H9 (cell line): ENCODE data around the gene NEMP2. TPM values are rescaled to one million over a fixed set of nuclear protein-coding genes. Genes with fewer than 3 reads are reported as not detected.

ENCODE experiments used
- DNase-seq: peaks from one replicate; pipeline ENCODE4 v3.0.0-alpha.2; 2017
- H2AFZ ChIP-seq: one replicate; pipeline ENCODE4 v1.6.1; 2013; ENCODE audit warnings: mild to moderate bottlenecking, low read length, control low read depth, moderate library complexity
- H2AK5ac ChIP-seq: 2 replicates; pipeline ENCODE4 v1.6.1; 2013; ENCODE audit warnings: low read length, control low read depth, mixed read lengths; ENCODE audit not compliant: insufficient read length
- H2BK120ac ChIP-seq: one replicate; pipeline ENCODE4 v1.6.1; 2013; ENCODE audit warnings: low read depth, mild to moderate bottlenecking, low read length, control low read depth, inconsistent platforms; ENCODE audit not compliant: poor library complexity, severe bottlenecking
- H2BK12ac ChIP-seq: 2 replicates; pipeline ENCODE4 v1.6.1; 2013; ENCODE audit warnings: low read length, control low read depth, mixed read lengths, low read depth; ENCODE audit not compliant: insufficient read length
- H2BK15ac ChIP-seq: 2 replicates; pipeline ENCODE4 v1.6.1; 2013; ENCODE audit warnings: low read depth, low read length, control low read depth
- H2BK20ac ChIP-seq: one replicate; pipeline ENCODE4 v1.6.1; 2013; ENCODE audit warnings: low read depth, mild to moderate bottlenecking, low read length, control low read depth, inconsistent platforms; ENCODE audit not compliant: poor library complexity, severe bottlenecking
- H2BK5ac ChIP-seq: 2 replicates; pipeline ENCODE4 v1.6.1; 2013; ENCODE audit warnings: low read length, control low read depth, mixed read lengths; ENCODE audit not compliant: insufficient read length
- H3K14ac ChIP-seq: 2 replicates; pipeline ENCODE4 v1.6.1; 2013; ENCODE audit warnings: low read length, control low read depth; ENCODE audit not compliant: insufficient read depth
- H3K18ac ChIP-seq: 2 replicates; pipeline ENCODE4 v1.6.1; 2013; ENCODE audit warnings: low read depth, mild to moderate bottlenecking, mixed read lengths, low read length, control low read depth; ENCODE audit not compliant: insufficient read length
- H3K23ac ChIP-seq: 2 replicates; pipeline ENCODE4 v1.6.1; 2013; ENCODE audit warnings: low read length, control low read depth, mixed read lengths, low read depth; ENCODE audit not compliant: insufficient read length
- H3K23me2 ChIP-seq: 2 replicates; pipeline ENCODE4 v1.6.1; 2013; ENCODE audit warnings: low read depth, mild to moderate bottlenecking, mixed read lengths, low read length, control low read depth; ENCODE audit not compliant: insufficient read length, poor library complexity, severe bottlenecking
- H3K27ac ChIP-seq: 2 replicates; pipeline ENCODE4 v1.5.1; 2013; ENCODE audit warnings: low read length, control low read depth, mixed read lengths, low read depth; ENCODE audit not compliant: insufficient read length
- H3K27me3 ChIP-seq: 2 replicates; pipeline ENCODE4 v1.6.1; 2013; ENCODE audit warnings: low read length, control low read depth, inconsistent platforms; ENCODE audit not compliant: insufficient read depth
- H3K4ac ChIP-seq: 2 replicates; pipeline ENCODE4 v1.6.1; 2013; ENCODE audit warnings: low read depth, mild to moderate bottlenecking, control low read depth, inconsistent platforms, low read length, moderate library complexity
- H3K4me1 ChIP-seq: 2 replicates; pipeline ENCODE4 v1.6.1; 2013; ENCODE audit warnings: low read length, control low read depth, inconsistent platforms; ENCODE audit not compliant: insufficient read depth
- H3K4me2 ChIP-seq: 2 replicates; pipeline ENCODE4 v1.6.1; 2013; ENCODE audit warnings: low read length, control low read depth, mixed read lengths; ENCODE audit not compliant: insufficient read length, insufficient read depth
- H3K56ac ChIP-seq: 2 replicates; pipeline ENCODE4 v1.6.1; 2013; ENCODE audit warnings: low read depth, mild to moderate bottlenecking, mixed read lengths, low read length, control low read depth; ENCODE audit not compliant: insufficient read length
- H3K79me1 ChIP-seq: 2 replicates; pipeline ENCODE4 v1.6.1; 2013; ENCODE audit warnings: low read depth, mild to moderate bottlenecking, moderate library complexity, low read length, control low read depth, inconsistent platforms; ENCODE audit not compliant: insufficient read depth, poor library complexity, severe bottlenecking
- H3K79me2 ChIP-seq: 2 replicates; pipeline ENCODE4 v1.6.1; 2013; ENCODE audit warnings: low read length, control low read depth, inconsistent platforms; ENCODE audit not compliant: insufficient read depth
- H3K9ac ChIP-seq: 2 replicates; pipeline ENCODE4 v1.6.1; 2013; ENCODE audit warnings: low read length, control low read depth, mixed read lengths; ENCODE audit not compliant: insufficient read length; ENCODE audit errors: extremely low read depth
- H3K9me3 ChIP-seq: one replicate; pipeline ENCODE4 v1.6.1; 2013; ENCODE audit warnings: low read depth, low read length, inconsistent platforms; ENCODE audit not compliant: control insufficient read depth
- H3T11ph ChIP-seq: one replicate; pipeline ENCODE4 v1.6.1; 2013; ENCODE audit warnings: mild to moderate bottlenecking, low read length, control low read depth, inconsistent platforms
- H4K20me1 ChIP-seq: one replicate; pipeline ENCODE4 v1.6.1; 2013; ENCODE audit not compliant: control insufficient read depth, insufficient read length, insufficient read depth
- H4K5ac ChIP-seq: 2 replicates; pipeline ENCODE4 v1.6.1; 2013; ENCODE audit warnings: low read depth, mild to moderate bottlenecking, mixed read lengths, low read length, control low read depth; ENCODE audit not compliant: insufficient read length
- H4K8ac ChIP-seq: replicated peaks from 2 replicates; pipeline ENCODE4 v1.6.1; 2013; ENCODE audit warnings: low read length, control low read depth, mixed read lengths, low read depth; ENCODE audit not compliant: insufficient read length
- H4K91ac ChIP-seq: 2 replicates; pipeline ENCODE4 v1.6.1; 2013; ENCODE audit warnings: low read depth, mild to moderate bottlenecking, moderate library complexity, mixed read lengths, low read length, control low read depth; ENCODE audit not compliant: insufficient read length
- H3K27ac Mint-ChIP-seq, 3 experiments: 2 replicates in 2 of 3; 3 replicates in 1 of 3; pipeline ENCODE4 v1.8.0; 2020 to 2021; ENCODE audit warnings: mixed read lengths in 3 of 3, mild to moderate bottlenecking in 1 of 3, moderate library complexity in 1 of 3
- H3K27me3 Mint-ChIP-seq: 2 replicates; pipeline ENCODE4 v1.8.0; 2021; ENCODE audit warnings: low read depth, mild to moderate bottlenecking, moderate library complexity, mixed read lengths
- H3K36me3 Mint-ChIP-seq, 3 experiments: 2 replicates in 2 of 3; 3 replicates in 1 of 3; pipeline ENCODE4 v1.8.0; 2020 to 2021; ENCODE audit warnings: low read depth in 3 of 3, mixed read lengths in 3 of 3; ENCODE audit not compliant: insufficient read depth in 1 of 3
- H3K4me1 Mint-ChIP-seq, 2 experiments: 2 replicates each; pipeline ENCODE4 v1.8.0; 2020; ENCODE audit warnings: mixed read lengths in 2 of 2
- H3K4me3 Mint-ChIP-seq, 2 experiments: 2 replicates in 1 of 2; 3 replicates in 1 of 2; pipeline ENCODE4 v1.8.0; 2020 to 2021; ENCODE audit warnings: mild to moderate bottlenecking in 2 of 2, mixed read lengths in 2 of 2, moderate library complexity in 1 of 2
- H3K9me3 Mint-ChIP-seq, 2 experiments: 2 replicates in 1 of 2; 3 replicates in 1 of 2; pipeline ENCODE4 v1.8.0; 2020; ENCODE audit warnings: mild to moderate bottlenecking in 2 of 2, mixed read lengths in 2 of 2, moderate library complexity in 1 of 2
- WGBS: extraction: QIAGEN DNeasy Blood & Tissue Kit; methylation state at CpG from one replicate; pipeline ENCODE4 v1.1.7; 2013; ENCODE audit warnings: missing lambda C conversion rate, low lambda C conversion rate, mixed read lengths; ENCODE audit not compliant: insufficient read length; ENCODE audit errors: extremely low coverage; 5-methylcytosine and 5-hydroxymethylcytosine counted together
- total RNA-seq: library from RNA; stranded (reverse); gene quantifications from 2 replicates; pipeline ENCODE4 v1.2.1, GENCODE V29; 2021
- TF ChIP-seq, protein P1 (sequence below): fragments of 200-600 bp; sonication (generic); conservative IDR thresholded peaks from 3 replicates; pipeline ENCODE4 v1.8.0; 2021; ENCODE audit warnings: antibody characterized with exemption, mild to moderate bottlenecking

NEMP2 gene
- total RNA-seq, 1 experiment from 2014 or later, result 5.3 TPM

DNA sequence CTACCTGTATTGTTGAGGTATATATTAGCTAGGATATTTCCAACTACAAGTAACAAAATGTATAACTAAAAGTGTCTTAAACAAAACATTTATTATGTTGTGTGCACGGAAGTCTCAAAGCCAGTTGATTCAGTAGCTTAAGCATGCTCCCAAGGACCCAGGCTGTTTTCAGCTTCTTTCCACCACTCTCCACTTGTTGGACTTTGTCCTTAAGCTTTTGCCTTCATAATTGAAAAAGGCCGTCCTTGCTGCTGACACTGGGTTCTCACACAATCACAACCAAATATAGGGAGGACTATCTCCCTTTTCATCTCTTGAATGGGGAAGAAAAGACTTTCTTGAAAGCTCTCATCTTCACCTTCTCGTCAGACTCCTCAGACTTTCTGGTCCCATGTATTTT, 12.2 kb upstream of the NEMP2 start:
- no peaks in the 10 kb centered on the region for H3K23me2 ChIP-seq
- Mint-ChIP-seq H3K36me3 (peaks cover 0 to 4% (median 4%) of the 10 kb centered on the region in 3 experiments; a peak in 4 of 7 replicates), H3K9me3 (peaks cover 5 to 8% of the 10 kb centered on the region in 2 experiments), H3K4me1 (no peaks in the 10 kb centered on the region), H3K4me3 (no peak overlapping the region), H3K27ac (no peak overlapping the region), H3K27me3 (no peaks in the 10 kb centered on the region)
- H3K27ac ChIP-seq, result no peak overlapping the region
- H3K23ac ChIP-seq, result no peak overlapping the region
- H2AFZ ChIP-seq, result no peak overlapping the region
- H3K14ac ChIP-seq, result no peak overlapping the region
- no peak overlapping the region for H3K56ac ChIP-seq
- H3K9me3 ChIP-seq, result no peaks in the 10 kb centered on the region
- H2BK5ac ChIP-seq, result no peak overlapping the region
- H2AK5ac ChIP-seq, result no peak overlapping the region
- H3K79me2 ChIP-seq, result no peaks in the 10 kb centered on the region
- H3K4ac ChIP-seq, result no peak overlapping the region
- no peak overlapping the region for H2BK120ac ChIP-seq
- H4K8ac ChIP-seq, result no peak overlapping the region
- H3K4me2 ChIP-seq, result no peak overlapping the region
- no peak overlapping the region for H3K18ac ChIP-seq
- H3K9ac ChIP-seq, result no peak overlapping the region
- H3K4me1 ChIP-seq, result no peaks in the 10 kb centered on the region
- TF ChIP-seq, protein P1, sequence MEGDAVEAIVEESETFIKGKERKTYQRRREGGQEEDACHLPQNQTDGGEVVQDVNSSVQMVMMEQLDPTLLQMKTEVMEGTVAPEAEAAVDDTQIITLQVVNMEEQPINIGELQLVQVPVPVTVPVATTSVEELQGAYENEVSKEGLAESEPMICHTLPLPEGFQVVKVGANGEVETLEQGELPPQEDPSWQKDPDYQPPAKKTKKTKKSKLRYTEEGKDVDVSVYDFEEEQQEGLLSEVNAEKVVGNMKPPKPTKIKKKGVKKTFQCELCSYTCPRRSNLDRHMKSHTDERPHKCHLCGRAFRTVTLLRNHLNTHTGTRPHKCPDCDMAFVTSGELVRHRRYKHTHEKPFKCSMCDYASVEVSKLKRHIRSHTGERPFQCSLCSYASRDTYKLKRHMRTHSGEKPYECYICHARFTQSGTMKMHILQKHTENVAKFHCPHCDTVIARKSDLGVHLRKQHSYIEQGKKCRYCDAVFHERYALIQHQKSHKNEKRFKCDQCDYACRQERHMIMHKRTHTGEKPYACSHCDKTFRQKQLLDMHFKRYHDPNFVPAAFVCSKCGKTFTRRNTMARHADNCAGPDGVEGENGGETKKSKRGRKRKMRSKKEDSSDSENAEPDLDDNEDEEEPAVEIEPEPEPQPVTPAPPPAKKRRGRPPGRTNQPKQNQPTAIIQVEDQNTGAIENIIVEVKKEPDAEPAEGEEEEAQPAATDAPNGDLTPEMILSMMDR, result no peak
- no peak overlapping the region for H4K5ac ChIP-seq
- no peak overlapping the region for H2BK12ac ChIP-seq
- no peak overlapping the region for H2BK20ac ChIP-seq
- H3K27me3 ChIP-seq, result no peaks in the 10 kb centered on the region
- no peak overlapping the region for H4K91ac ChIP-seq
- no peak for DNase-seq
- H3T11ph ChIP-seq, result no peak overlapping the region
- no CpG with 5 or more reads among the region's 3 CpGs for WGBS
- H2BK15ac ChIP-seq, result no peak overlapping the region
- H4K20me1 ChIP-seq, result no peaks in the 10 kb centered on the region
- H3K79me1 ChIP-seq, result no peaks in the 10 kb centered on the region
